22Rv1 (cell line): ENCODE results near the gene RNF32.
"Not testable (repeated sequence)": the region's sequence is repeated elsewhere in the genome, so short reads cannot be mapped to it uniquely, and the experiment has no call there.

Experiments
- CTCF ChIP-seq: fragments of 450-650 bp; IDR thresholded peaks from 2 replicates; pipeline ENCODE4 v1.5.1; 2017; ENCODE audit warnings: mild to moderate bottlenecking
- ZFX ChIP-seq: fragments of 450-650 bp; IDR thresholded peaks from 2 replicates; pipeline ENCODE4 v1.6.1; 2017; ENCODE audit warnings: antibody characterized with exemption, borderline replicate concordance

GRCh38 chr7:156647330-156647729 is 6.8 kb downstream of the RNF32 start:
- TF ChIP-seq CTCF, ZFX: not testable (repeated sequence)
